Thyroid gland (tissue), 4 donors: ENCODE results near the gene OTOGL. TPM values are rescaled to one million over a fixed set of nuclear protein-coding genes. Genes with fewer than 3 reads are reported as not detected.
"Not testable (repeated sequence)": the region's sequence is repeated elsewhere in the genome, so short reads cannot be mapped to it uniquely, and the experiment has no call there.

Experiments
- DNase-seq, 2 donors: peaks; one replicate each; pipeline ENCODE4 v3.0.0-alpha.2; 2019
- H3K27ac ChIP-seq, 3 donors: fragments of 200-600 bp; sonication (generic); 1 replicate in 2 of 3; 2 replicates in 1 of 3; pipeline ENCODE4 v1.5.1; 2016 to 2019; ENCODE audit warnings: mild to moderate bottlenecking in 1 of 3, moderate library complexity in 1 of 3
- H3K27me3 ChIP-seq: fragments of 200-600 bp; sonication (generic); one replicate; pipeline ENCODE4 v1.5.1; 2019
- H3K36me3 ChIP-seq, 2 donors: fragments of 200-600 bp; sonication (generic); one replicate each; pipeline ENCODE4 v1.5.1; 2016 to 2019
- H3K4me1 ChIP-seq, 2 donors: fragments of 200-600 bp; sonication (generic); one replicate each; pipeline ENCODE4 v1.5.1; 2017 to 2019
- H3K4me3 ChIP-seq, 3 donors: fragments of 200-600 bp; sonication (generic); replicated peaks in 1 of 3; 1 replicate in 2 of 3; 2 replicates in 1 of 3; pipeline ENCODE4 v1.5.1; 2016; ENCODE audit warnings: mild to moderate bottlenecking in 1 of 3
- H3K9me3 ChIP-seq: fragments of 200-600 bp; sonication (generic); one replicate; pipeline ENCODE4 v1.5.1; 2017
- CTCF ChIP-seq, 6 experiments: fragments of 200-600 bp in 3 of 6; fragments of 450-650 bp in 3 of 6; sonication (generic) in 3 of 6; IDR thresholded peaks; one replicate each; pipeline ENCODE4 v1.5.1; 2016 to 2019; ENCODE audit warnings: antibody characterized with exemption in 6 of 6, mild to moderate bottlenecking in 2 of 6, inconsistent platforms in 1 of 6, moderate library complexity in 1 of 6
- POLR2A ChIP-seq, 2 donors: fragments of 450-650 bp; IDR thresholded peaks; one replicate each; pipeline ENCODE4 v1.6.1; 2017; ENCODE audit warnings: antibody characterized with exemption in 2 of 2, mild to moderate bottlenecking in 2 of 2, moderate library complexity in 1 of 2
- WGBS, 2 donors: methylation state at CpG; one replicate each; pipeline ENCODE4 v1.1.5; 2017; 5-methylcytosine and 5-hydroxymethylcytosine counted together
- intact Hi-C: fragments of 100-400 bp; cut with DNase I; formaldehyde crosslinking; loops from one replicate; pipeline ENCODE4 v1.15.1; 2023
- total RNA-seq, 4 donors: library from RNA; depleted of rRNA; stranded (reverse); fragments of >200 nt; gene quantifications; one replicate each; pipeline ENCODE4 v1.2.3, GENCODE V29; 2016

Gene OTOGL
- total RNA-seq, 4 donors from 2014 or later, result 0.11 to 0.13 TPM; not detected in 2

GRCh38 chr12:80299219-80299618 lies 199.9 kb downstream of the OTOGL start:
- TF ChIP-seq POLR2A (IDR thresholded peaks at IDR 0.05), result no peak
- TF ChIP-seq CTCF (IDR thresholded peaks at IDR 0.05), result no peak
- Histone ChIP-seq H3K36me3 (no peaks in the 10 kb centered on the region), H3K9me3 (no peaks in the 10 kb centered on the region), H3K27ac (peak overlapping the region in 1 of 3 donors; percentile 71), H3K4me1 (peaks cover 7 to 16% of the 10 kb centered on the region in 2 donors), H3K27me3 (no peaks in the 10 kb centered on the region), H3K4me3 (no peak overlapping the region)
- intact Hi-C loops, result no loop called here
- WGBS, 2 donors, result 78 to 91% methylated on average over 1 of the region's 1 CpG
- no peak for DNase-seq

GRCh38 chr12:80299976-80300375 lies 200.6 kb downstream of the OTOGL start:
- intact Hi-C loops, result no loop called here
- H3K36me3 ChIP-seq, result no peaks in the 10 kb centered on the region
- no peak for DNase-seq
- H3K4me1 ChIP-seq, result peaks cover 7 to 16% of the 10 kb centered on the region in 2 donors
- TF ChIP-seq POLR2A (IDR thresholded peaks at IDR 0.05), result no peak
- 89 to 91% methylated on average over 3 of the region's 3 CpGs for WGBS, 2 donors
- H3K9me3 ChIP-seq, result no peaks in the 10 kb centered on the region
- no peak overlapping the region for H3K4me3 ChIP-seq
- peak overlapping the region in 1 of 3 donors; percentile 20 for H3K27ac ChIP-seq
- no peaks in the 10 kb centered on the region for H3K27me3 ChIP-seq

GRCh38 chr12:80307436-80307835 lies 208.1 kb downstream of the OTOGL start:
- H3K4me3 ChIP-seq, H3K4me1 ChIP-seq, DNase-seq, intact Hi-C loops, H3K9me3 ChIP-seq, H3K27ac ChIP-seq, H3K27me3 ChIP-seq, H3K36me3 ChIP-seq: not testable (repeated sequence)
- 100% methylated on average over 13 of the region's 27 CpGs; no CpG with 5 or more reads in 1 of the 2 donors for WGBS, 2 donors

GRCh38 chr12:80313209-80313608 lies 213.9 kb downstream of the OTOGL start:
- WGBS, 2 donors, result 62 to 69% methylated on average over 3 of the region's 3 CpGs
- Histone ChIP-seq H3K27ac (no peak overlapping the region), H3K27me3 (no peaks in the 10 kb centered on the region), H3K36me3 (no peaks in the 10 kb centered on the region), H3K4me3 (no peak overlapping the region), H3K4me1 (no peaks in the 10 kb centered on the region), H3K9me3 (no peaks in the 10 kb centered on the region)
- intact Hi-C loops, result no loop called here
- no peak for DNase-seq
- TF ChIP-seq CTCF (IDR thresholded peaks at IDR 0.05), result no peak
- TF ChIP-seq POLR2A (IDR thresholded peaks at IDR 0.05), result no peak

GRCh38 chr12:80314741-80315140 lies 215.4 kb downstream of the OTOGL start:
- Histone ChIP-seq H3K27ac (no peak overlapping the region), H3K36me3 (no peaks in the 10 kb centered on the region), H3K27me3 (no peaks in the 10 kb centered on the region), H3K4me1 (no peaks in the 10 kb centered on the region), H3K4me3 (no peak overlapping the region), H3K9me3 (no peaks in the 10 kb centered on the region)
- DNase-seq, result no peak
- WGBS, 2 donors, result 92 to 95% methylated on average over 1 of the region's 1 CpG
- intact Hi-C loops, result no loop called here
- TF ChIP-seq POLR2A (IDR thresholded peaks at IDR 0.05), result no peak
- no peak for TF ChIP-seq CTCF (IDR thresholded peaks at IDR 0.05)

- intact Hi-C loops, result no loop called here
- 76 to 79% methylated on average over 2 of the region's 2 CpGs for WGBS, 2 donors
- H3K27ac ChIP-seq, result no peak overlapping the region
Observed at GRCh38 chr12:80316222-80316621, 216.9 kb downstream of the OTOGL start.

More at GRCh38 chr12:80316222-80316621, 216.9 kb downstream of the OTOGL start:
- TF ChIP-seq CTCF (IDR thresholded peaks at IDR 0.05) (no peak), POLR2A (IDR thresholded peaks at IDR 0.05) (no peak)
- Histone ChIP-seq H3K36me3 (no peaks in the 10 kb centered on the region), H3K4me3 (no peak overlapping the region), H3K4me1 (no peaks in the 10 kb centered on the region), H3K27me3 (no peaks in the 10 kb centered on the region), H3K9me3 (no peaks in the 10 kb centered on the region)
- DNase-seq, result no peak
